Measurements from ENCODE around the gene PPIG.

Gene PPIG

DNA sequence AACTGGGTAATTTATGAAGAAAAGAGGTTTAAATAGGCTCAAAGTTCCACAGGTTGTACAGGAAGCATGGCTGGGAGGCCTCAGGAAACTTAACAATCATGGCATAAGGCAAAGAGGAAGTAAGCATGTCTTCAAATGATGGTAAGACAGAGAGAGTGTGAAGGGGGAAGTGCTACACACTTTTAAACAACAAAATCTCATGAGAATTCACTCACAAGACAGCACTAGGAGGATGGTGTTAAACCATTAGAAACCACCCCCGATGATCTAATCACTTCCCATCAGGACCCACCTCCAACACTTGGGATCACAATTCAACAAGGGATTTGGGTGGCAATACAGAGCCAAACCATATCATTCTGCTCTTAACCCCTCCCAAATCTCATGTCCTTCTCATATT lies 75.2 kb downstream of the PPIG start:
- Mint-ChIP-seq H3K27ac (no peak overlapping the region), H3K36me3 (ENCODE audit: low read depth) (no peaks in the 10 kb centered on the region), H3K9me3 (no peaks in the 10 kb centered on the region), H3K27me3 (ENCODE audit: low read depth) (peaks cover 30% of the 10 kb centered on the region), H3K4me3 (no peak overlapping the region), H3K4me1 (ENCODE audit: low read depth) (peaks cover 4% of the 10 kb centered on the region)
- DNase-seq (ENCODE audit: low spot score) = no peak

- Mint-ChIP-seq H3K4me3 (no peak overlapping the region), H3K36me3 (ENCODE audit: low read depth) (no peaks in the 10 kb centered on the region), H3K4me1 (ENCODE audit: low read depth) (peaks cover 14% of the 10 kb centered on the region), H3K9me3 (no peaks in the 10 kb centered on the region), H3K27ac (no peak overlapping the region), H3K27me3 (ENCODE audit: low read depth) (peaks cover 19% of the 10 kb centered on the region)
- DNase-seq (ENCODE audit: low spot score) = no peak
These were observed 77.1 kb downstream of the PPIG start for GRCh38 chr2:169661265-169661664.

DNA sequence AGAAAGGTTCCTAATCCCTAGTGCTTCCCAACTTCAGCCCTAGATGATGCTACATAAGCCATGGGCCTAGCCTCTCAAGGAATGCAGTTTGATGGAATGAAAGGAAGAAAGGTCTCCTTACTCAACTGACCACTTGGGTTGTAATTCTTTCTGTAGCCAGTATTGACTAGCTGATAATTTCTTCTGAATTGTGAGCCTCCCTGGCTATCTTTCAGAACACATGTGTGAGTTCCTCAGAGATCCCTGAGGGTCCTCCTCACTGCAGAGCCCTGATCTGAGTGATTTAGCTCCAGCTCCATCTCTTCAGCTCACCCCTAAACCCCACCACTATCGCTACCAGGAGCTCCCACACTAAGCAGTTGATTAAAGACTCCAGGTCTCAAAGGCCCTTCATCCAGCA lies 78.6 kb downstream of the PPIG start:
- no peak for DNase-seq (ENCODE audit: low spot score)
- peaks cover 14% of the 10 kb centered on the region for H3K4me1 Mint-ChIP-seq (ENCODE audit: low read depth)
- H3K4me3 Mint-ChIP-seq = no peak overlapping the region
- H3K36me3 Mint-ChIP-seq (ENCODE audit: low read depth) = no peaks in the 10 kb centered on the region
- no peak overlapping the region for H3K27ac Mint-ChIP-seq
- peaks cover 13% of the 10 kb centered on the region for H3K27me3 Mint-ChIP-seq (ENCODE audit: low read depth)
- H3K9me3 Mint-ChIP-seq = no peaks in the 10 kb centered on the region

DNA sequence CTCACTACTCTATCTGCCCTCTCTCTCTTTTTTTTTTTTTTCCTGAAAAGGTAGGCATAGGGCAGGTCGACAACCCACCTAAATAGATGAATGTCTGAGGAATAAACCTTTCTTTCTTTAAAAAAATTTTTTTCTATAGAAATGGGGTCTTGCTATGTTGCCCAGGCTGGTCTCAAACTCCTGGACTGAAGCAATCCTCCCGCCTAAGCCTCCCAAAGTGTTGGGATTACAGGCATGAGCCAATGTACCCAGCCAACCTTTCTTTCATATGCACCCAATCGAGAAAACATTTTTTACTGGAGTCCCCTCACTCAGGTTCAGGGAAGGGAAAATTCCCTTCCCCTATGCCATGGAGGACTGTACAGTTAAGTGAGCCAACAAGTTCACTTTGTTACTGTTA lies 79.1 kb downstream of the PPIG start:
- DNase-seq (ENCODE audit: low spot score) = no peak
- Mint-ChIP-seq H3K4me3 (no peak overlapping the region), H3K4me1 (ENCODE audit: low read depth) (peaks cover 14% of the 10 kb centered on the region), H3K36me3 (ENCODE audit: low read depth) (no peaks in the 10 kb centered on the region), H3K9me3 (no peaks in the 10 kb centered on the region), H3K27me3 (ENCODE audit: low read depth) (peaks cover 13% of the 10 kb centered on the region), H3K27ac (no peak overlapping the region)

DNA sequence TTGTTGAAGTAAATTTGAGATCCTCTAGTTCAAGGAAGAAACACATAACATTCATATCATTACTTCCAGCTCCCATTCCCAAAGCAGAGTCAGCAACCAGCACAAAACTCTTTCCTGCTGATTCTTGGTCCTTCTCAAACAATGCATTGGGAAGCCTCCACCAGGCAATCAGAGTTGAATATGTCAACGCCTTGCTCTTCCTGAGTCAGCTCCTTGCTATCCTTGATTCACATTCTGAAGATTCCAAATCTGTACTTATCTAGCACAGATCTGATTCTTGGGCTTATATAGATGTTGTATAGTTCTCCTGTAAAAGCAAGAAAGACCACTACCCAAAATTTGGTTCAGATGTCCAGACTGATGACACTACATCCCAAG lies 80.4 kb downstream of the PPIG start:
- H3K9me3 Mint-ChIP-seq = no peaks in the 10 kb centered on the region
- no peak overlapping the region for H3K27ac Mint-ChIP-seq
- peaks cover 12% of the 10 kb centered on the region for H3K4me1 Mint-ChIP-seq (ENCODE audit: low read depth)
- peaks cover 8% of the 10 kb centered on the region for H3K27me3 Mint-ChIP-seq (ENCODE audit: low read depth)
- DNase-seq (ENCODE audit: low spot score) = no peak
- no peak overlapping the region for H3K4me3 Mint-ChIP-seq
- H3K36me3 Mint-ChIP-seq (ENCODE audit: low read depth) = no peaks in the 10 kb centered on the region

GRCh38 chr2:169664978-169665930 lies 81.1 kb downstream of the PPIG start:
- Mint-ChIP-seq H3K27ac (no peak overlapping the region), H3K36me3 (ENCODE audit: low read depth) (no peaks in the 10 kb centered on the region), H3K9me3 (no peaks in the 10 kb centered on the region), H3K27me3 (ENCODE audit: low read depth) (peaks cover 5% of the 10 kb centered on the region), H3K4me3 (no peak overlapping the region), H3K4me1 (ENCODE audit: low read depth) (peaks cover 10% of the 10 kb centered on the region)
- no peak for DNase-seq (ENCODE audit: low spot score)

GRCh38 chr2:169667583-169667982 lies 83.4 kb downstream of the PPIG start:
- peaks cover 10% of the 10 kb centered on the region for H3K4me1 Mint-ChIP-seq (ENCODE audit: low read depth)
- no peak overlapping the region for H3K27ac Mint-ChIP-seq
- H3K27me3 Mint-ChIP-seq (ENCODE audit: low read depth) = peaks cover 4% of the 10 kb centered on the region
- H3K9me3 Mint-ChIP-seq = no peaks in the 10 kb centered on the region
- no peak for DNase-seq (ENCODE audit: low spot score)
- H3K36me3 Mint-ChIP-seq (ENCODE audit: low read depth) = no peaks in the 10 kb centered on the region
- no peak overlapping the region for H3K4me3 Mint-ChIP-seq

DNA sequence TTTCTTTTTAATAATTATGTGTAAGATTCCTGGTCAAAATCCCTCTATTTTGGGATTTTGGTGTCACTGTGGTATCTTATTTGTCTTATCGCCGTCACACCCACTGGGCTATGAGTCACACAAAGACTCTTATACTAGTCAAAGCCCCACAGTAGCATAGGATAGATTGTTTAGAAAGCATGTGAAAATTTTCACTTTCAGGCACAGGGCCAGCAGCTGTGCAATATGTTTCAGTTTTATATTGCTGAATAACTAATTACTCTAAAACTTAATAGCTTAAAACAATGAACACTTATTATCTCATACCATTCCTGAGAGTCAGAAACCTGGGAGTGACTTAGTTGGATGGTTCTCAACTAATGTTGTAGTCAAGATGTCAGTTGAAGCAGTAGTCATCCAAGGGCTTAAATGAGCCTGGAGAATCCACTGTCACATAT lies 86.1 kb downstream of the PPIG start:
- H3K36me3 Mint-ChIP-seq (ENCODE audit: low read depth) = no peaks in the 10 kb centered on the region
- peaks cover 9% of the 10 kb centered on the region for H3K4me1 Mint-ChIP-seq (ENCODE audit: low read depth)
- no peak overlapping the region for H3K27ac Mint-ChIP-seq
- peaks cover 12% of the 10 kb centered on the region for H3K27me3 Mint-ChIP-seq (ENCODE audit: low read depth)
- no peaks in the 10 kb centered on the region for H3K9me3 Mint-ChIP-seq
- no peak overlapping the region for H3K4me3 Mint-ChIP-seq
- no peak for DNase-seq (ENCODE audit: low spot score)

- no peaks in the 10 kb centered on the region for H3K36me3 Mint-ChIP-seq (ENCODE audit: low read depth)
- no peak overlapping the region for H3K27ac Mint-ChIP-seq
- H3K4me1 Mint-ChIP-seq (ENCODE audit: low read depth) = peaks cover 2% of the 10 kb centered on the region
- peaks cover 12% of the 10 kb centered on the region for H3K27me3 Mint-ChIP-seq (ENCODE audit: low read depth)
- no peak for DNase-seq (ENCODE audit: low spot score)
- no peak overlapping the region for H3K4me3 Mint-ChIP-seq
- no peaks in the 10 kb centered on the region for H3K9me3 Mint-ChIP-seq
These were observed 86.8 kb downstream of the PPIG start for GRCh38 chr2:169670937-169671336.

GRCh38 chr2:169672406-169672805 lies 88.3 kb downstream of the PPIG start:
- Mint-ChIP-seq H3K27me3 (ENCODE audit: low read depth) (peaks cover 22% of the 10 kb centered on the region), H3K4me1 (ENCODE audit: low read depth) (no peaks in the 10 kb centered on the region), H3K27ac (no peak overlapping the region), H3K9me3 (no peaks in the 10 kb centered on the region), H3K36me3 (ENCODE audit: low read depth) (no peaks in the 10 kb centered on the region), H3K4me3 (no peak overlapping the region)
- DNase-seq (ENCODE audit: low spot score) = no peak

- H3K36me3 Mint-ChIP-seq (ENCODE audit: low read depth) = no peaks in the 10 kb centered on the region
- no peak overlapping the region for H3K4me3 Mint-ChIP-seq
- H3K27me3 Mint-ChIP-seq (ENCODE audit: low read depth) = peaks cover 25% of the 10 kb centered on the region
- no peaks in the 10 kb centered on the region for H3K4me1 Mint-ChIP-seq (ENCODE audit: low read depth)
- DNase-seq (ENCODE audit: low spot score) = no peak
- no peak overlapping the region for H3K27ac Mint-ChIP-seq
- H3K9me3 Mint-ChIP-seq = no peaks in the 10 kb centered on the region
These were observed 89.0 kb downstream of the PPIG start for GRCh38 chr2:169673106-169673505.

- Mint-ChIP-seq H3K36me3 (ENCODE audit: low read depth) (no peaks in the 10 kb centered on the region), H3K4me1 (ENCODE audit: low read depth) (no peaks in the 10 kb centered on the region), H3K4me3 (no peak overlapping the region), H3K27ac (no peak overlapping the region), H3K27me3 (ENCODE audit: low read depth) (peaks cover 25% of the 10 kb centered on the region), H3K9me3 (no peaks in the 10 kb centered on the region)
- DNase-seq (ENCODE audit: low spot score) = no peak
These were observed 89.8 kb downstream of the PPIG start for GRCh38 chr2:169673921-169674320.

GRCh38 chr2:169676357-169676756 lies 92.2 kb downstream of the PPIG start:
- DNase-seq (ENCODE audit: low spot score) = no peak
- H3K4me3 Mint-ChIP-seq = no peak overlapping the region
- peaks cover 8% of the 10 kb centered on the region for H3K9me3 Mint-ChIP-seq
- H3K4me1 Mint-ChIP-seq (ENCODE audit: low read depth) = peaks cover 1% of the 10 kb centered on the region
- H3K27me3 Mint-ChIP-seq (ENCODE audit: low read depth) = peaks cover 25% of the 10 kb centered on the region
- no peak overlapping the region for H3K27ac Mint-ChIP-seq
- H3K36me3 Mint-ChIP-seq (ENCODE audit: low read depth) = peaks cover 2% of the 10 kb centered on the region

GRCh38 chr2:169676850-169677249 lies 92.7 kb downstream of the PPIG start:
- Mint-ChIP-seq H3K27ac (no peak overlapping the region), H3K4me3 (no peak overlapping the region), H3K27me3 (ENCODE audit: low read depth) (peaks cover 21% of the 10 kb centered on the region), H3K9me3 (peaks cover 11% of the 10 kb centered on the region), H3K36me3 (ENCODE audit: low read depth) (peaks cover 2% of the 10 kb centered on the region), H3K4me1 (ENCODE audit: low read depth) (peaks cover 4% of the 10 kb centered on the region)
- DNase-seq (ENCODE audit: low spot score) = no peak

DNA sequence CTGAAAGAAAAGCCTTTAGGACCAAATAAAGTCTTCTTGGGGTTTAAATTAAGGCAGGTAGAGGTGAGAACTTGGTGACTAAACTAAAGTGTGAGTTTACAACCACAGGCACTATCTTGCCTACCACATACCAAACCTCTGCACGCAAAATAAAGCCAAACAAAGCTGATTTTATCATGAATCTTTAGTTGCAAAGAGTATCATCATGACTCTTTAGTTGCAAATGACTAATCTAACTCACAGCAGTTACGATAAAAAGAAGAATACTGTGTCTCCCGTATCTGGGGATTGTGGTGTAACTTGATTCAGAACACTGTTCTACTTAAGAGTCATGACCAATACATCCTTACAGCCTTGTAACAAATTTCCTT lies 98.9 kb downstream of the PPIG start:
- DNase-seq (ENCODE audit: low spot score) = peak; percentile 66
- H3K4me1 Mint-ChIP-seq (ENCODE audit: low read depth) = peaks cover 24% of the 10 kb centered on the region
- peak overlapping the region; percentile 13 for H3K4me3 Mint-ChIP-seq
- no peaks in the 10 kb centered on the region for H3K27me3 Mint-ChIP-seq (ENCODE audit: low read depth)
- H3K9me3 Mint-ChIP-seq = peaks cover 20% of the 10 kb centered on the region
- peaks cover 4% of the 10 kb centered on the region for H3K36me3 Mint-ChIP-seq (ENCODE audit: low read depth)
- peak overlapping the region; percentile 51 for H3K27ac Mint-ChIP-seq

All from T-helper 2 cell treated with Interferon-gamma antibody and Interleukin-4, amounts not matched to agents 5 μg/mL and 100 μg/mL, for 36 hours (primary cell).